Sigmoid colon (tissue), 7 donors: ENCODE data around the gene LINGO1. TPM values are rescaled to one million over a fixed set of nuclear protein-coding genes. Genes with fewer than 3 reads are reported as not detected.

ENCODE experiments used
- DNase-seq: peaks from one replicate; pipeline ENCODE4 v3.0.0-alpha.2; 2019
- H3K27ac ChIP-seq, 4 donors: fragments of 200-600 bp; sonication (generic); one replicate each; pipeline ENCODE4 v1.5.1; 2016 to 2019; ENCODE audit warnings: mild to moderate bottlenecking in 1 of 4
- H3K27me3 ChIP-seq, 3 donors: fragments of 200-600 bp; sonication (generic); one replicate each; pipeline ENCODE4 v1.5.1; 2019; ENCODE audit warnings: mild to moderate bottlenecking in 1 of 3
- H3K36me3 ChIP-seq, 4 donors: fragments of 200-600 bp; sonication (generic); one replicate each; pipeline ENCODE4 v1.5.1; 2016 to 2019
- H3K4me1 ChIP-seq, 4 donors: fragments of 200-600 bp; sonication (generic); one replicate each; pipeline ENCODE4 v1.5.1; 2017 to 2019
- H3K4me3 ChIP-seq, 4 donors: fragments of 200-600 bp; sonication (generic); one replicate each; pipeline ENCODE4 v1.5.1; 2017 to 2019; ENCODE audit warnings: mild to moderate bottlenecking in 2 of 4, moderate library complexity in 1 of 4
- H3K9me3 ChIP-seq, 4 donors: fragments of 200-600 bp in 3 of 4; sonication (generic) in 3 of 4; one replicate each; pipeline versions ENCODE4 v1.5.1 to v1.6.1; 2013 to 2019
- EP300 ChIP-seq, 4 donors: sonication (generic); formaldehyde crosslinking; IDR thresholded peaks; one replicate each; pipeline ENCODE4 v1.6.1; 2017; ENCODE audit warnings: antibody characterized with exemption in 4 of 4
- POLR2A ChIP-seq, 2 donors: fragments of 450-650 bp; IDR thresholded peaks; one replicate each; pipeline ENCODE4 v1.6.1; 2016; ENCODE audit warnings: antibody characterized with exemption in 2 of 2, mild to moderate bottlenecking in 2 of 2, moderate library complexity in 2 of 2
- POLR2AphosphoS5 ChIP-seq, 4 donors: sonication (generic); formaldehyde crosslinking; IDR thresholded peaks; one replicate each; pipeline ENCODE4 v1.6.1; 2017; ENCODE audit warnings: antibody characterized with exemption in 4 of 4
- WGBS, 2 donors: extraction: QIAGEN DNeasy Blood & Tissue Kit; methylation state at CpG; one replicate each; pipeline ENCODE4 v1.1.7; 2013; 5-methylcytosine and 5-hydroxymethylcytosine counted together
- intact Hi-C: fragments of 100-400 bp; cut with DNase I; formaldehyde crosslinking; loops from one replicate; pipeline ENCODE4 v1.15.1; 2023
- polyA plus RNA-seq, 3 donors: library from polyadenylated mRNA; stranded (reverse); fragments of 200-250 nt; gene quantifications; one replicate each; pipeline ENCODE4 v1.2.3, GENCODE V29; 2013
- total RNA-seq, 4 donors: library from RNA; depleted of rRNA; stranded (reverse); fragments of >200 nt; gene quantifications; one replicate each; pipeline ENCODE4 v1.1.0, GENCODE V29; 2016
- TF ChIP-seq, protein P1 (sequence below), 4 experiments: fragments of 450-650 bp in 3 of 4; fragments of 200-600 bp in 1 of 4; IDR thresholded peaks; one replicate each; pipeline ENCODE4 v1.5.1; 2016 to 2019; ENCODE audit warnings: antibody characterized with exemption in 4 of 4, mild to moderate bottlenecking in 3 of 4, moderate library complexity in 2 of 4
- donor health status: healthy with polysubstance abuse.
- donor health status: Bipolar disorder and iron deficiency.
- donor health status: healthy.

Gene LINGO1
- total and polyA plus RNA-seq, 7 donors = under 0.01 to 3.9 (median 0.68) TPM

DNA sequence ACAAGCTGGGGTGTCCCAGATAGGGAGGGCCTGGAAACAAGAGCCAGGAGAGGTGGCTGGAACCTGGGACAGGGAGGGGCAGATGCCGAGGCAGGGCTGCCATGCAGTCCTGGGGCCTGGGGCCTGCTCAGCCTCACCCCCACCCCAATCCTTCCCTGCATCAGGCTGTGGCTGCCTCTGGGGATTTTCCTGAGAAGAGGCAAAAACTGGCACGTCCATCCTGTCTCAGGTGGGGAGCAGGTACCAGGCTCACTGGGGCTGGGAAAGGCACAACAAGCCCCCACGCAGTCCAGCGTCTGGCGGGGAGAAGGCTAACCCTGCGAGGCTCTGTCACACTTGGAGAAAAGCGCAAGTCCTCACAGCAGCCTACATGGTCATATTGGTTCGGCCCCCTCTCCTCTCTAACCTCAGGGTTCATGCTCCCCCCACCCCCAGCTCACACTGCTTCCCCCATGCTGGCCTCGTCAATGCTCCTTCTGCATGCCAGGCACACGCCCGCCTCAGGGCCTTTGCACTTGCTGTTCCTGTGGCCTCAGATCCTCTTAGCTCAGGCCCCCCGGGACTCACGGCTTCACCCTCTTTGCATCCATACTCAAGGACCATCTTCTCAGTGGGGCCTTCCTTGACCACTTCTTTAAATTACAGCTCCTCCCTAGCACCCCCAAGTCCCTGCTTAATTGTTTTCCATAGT lies 53.1 kb downstream of the LINGO1 start:
- Histone ChIP-seq H3K27me3 (no peaks in the 10 kb centered on the region), H3K4me3 (no peak overlapping the region), H3K36me3 (no peaks in the 10 kb centered on the region), H3K4me1 (peaks cover 0 to 11% (median 6%) of the 10 kb centered on the region in 4 donors), H3K9me3 (no peaks in the 10 kb centered on the region), H3K27ac (no peak overlapping the region)
- intact Hi-C loops = no loop called here
- no peak for DNase-seq
- no peak for TF ChIP-seq EP300 (IDR thresholded peaks at IDR 0.05)
- TF ChIP-seq, protein P1, sequence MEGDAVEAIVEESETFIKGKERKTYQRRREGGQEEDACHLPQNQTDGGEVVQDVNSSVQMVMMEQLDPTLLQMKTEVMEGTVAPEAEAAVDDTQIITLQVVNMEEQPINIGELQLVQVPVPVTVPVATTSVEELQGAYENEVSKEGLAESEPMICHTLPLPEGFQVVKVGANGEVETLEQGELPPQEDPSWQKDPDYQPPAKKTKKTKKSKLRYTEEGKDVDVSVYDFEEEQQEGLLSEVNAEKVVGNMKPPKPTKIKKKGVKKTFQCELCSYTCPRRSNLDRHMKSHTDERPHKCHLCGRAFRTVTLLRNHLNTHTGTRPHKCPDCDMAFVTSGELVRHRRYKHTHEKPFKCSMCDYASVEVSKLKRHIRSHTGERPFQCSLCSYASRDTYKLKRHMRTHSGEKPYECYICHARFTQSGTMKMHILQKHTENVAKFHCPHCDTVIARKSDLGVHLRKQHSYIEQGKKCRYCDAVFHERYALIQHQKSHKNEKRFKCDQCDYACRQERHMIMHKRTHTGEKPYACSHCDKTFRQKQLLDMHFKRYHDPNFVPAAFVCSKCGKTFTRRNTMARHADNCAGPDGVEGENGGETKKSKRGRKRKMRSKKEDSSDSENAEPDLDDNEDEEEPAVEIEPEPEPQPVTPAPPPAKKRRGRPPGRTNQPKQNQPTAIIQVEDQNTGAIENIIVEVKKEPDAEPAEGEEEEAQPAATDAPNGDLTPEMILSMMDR (IDR thresholded peaks at IDR 0.05) = no peak
- TF ChIP-seq POLR2AphosphoS5 (IDR thresholded peaks at IDR 0.05) = no peak
- TF ChIP-seq POLR2A (IDR thresholded peaks at IDR 0.05) = no peak
- WGBS, 2 donors = 94% methylated on average over 13 of the region's 13 CpGs

DNA sequence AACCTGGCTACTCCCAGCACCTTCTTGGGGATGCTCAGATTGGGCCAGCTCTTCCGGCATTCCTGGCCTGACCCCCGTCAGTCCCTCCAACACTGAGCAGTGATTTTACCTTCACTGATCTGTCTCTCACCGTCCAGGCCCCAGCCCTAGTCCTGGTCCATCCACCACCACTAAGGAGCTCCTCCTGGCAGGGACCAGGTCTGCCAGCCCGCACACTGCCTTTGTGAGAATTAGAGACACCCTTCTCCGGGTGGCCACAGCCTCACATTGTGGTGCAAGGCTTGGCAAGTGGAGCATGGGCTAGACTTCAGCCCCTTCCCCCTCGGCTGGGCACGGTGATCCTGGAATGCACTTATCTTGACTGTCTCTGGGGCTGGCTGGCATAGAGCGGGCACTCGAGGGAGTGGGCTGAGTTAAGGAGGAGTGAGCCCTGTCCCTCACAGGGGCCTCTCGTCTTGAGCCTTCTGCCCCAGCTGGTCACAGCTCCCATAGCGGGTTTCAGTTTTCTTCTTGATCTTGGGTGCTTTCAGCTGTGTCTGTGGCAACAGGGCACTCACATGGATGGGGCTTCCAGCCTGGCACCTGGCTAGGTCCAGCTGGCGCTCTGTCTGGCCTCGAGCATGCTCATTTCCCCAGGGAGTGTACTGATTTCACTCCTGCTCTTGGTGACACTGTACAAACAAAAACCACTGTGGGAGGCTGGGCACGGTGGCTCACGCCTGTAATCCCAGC lies 53.9 kb downstream of the LINGO1 start:
- DNase-seq = no peak
- TF ChIP-seq POLR2AphosphoS5 (IDR thresholded peaks at IDR 0.05) (no peak), POLR2A (IDR thresholded peaks at IDR 0.05) (no peak), EP300 (IDR thresholded peaks at IDR 0.05) (no peak)
- TF ChIP-seq, protein P1 (IDR thresholded peaks at IDR 0.05) = no peak
- 83 to 85% methylated on average over 15 of the region's 15 CpGs for WGBS, 2 donors
- Histone ChIP-seq H3K27me3 (no peaks in the 10 kb centered on the region), H3K36me3 (no peaks in the 10 kb centered on the region), H3K9me3 (no peaks in the 10 kb centered on the region), H3K4me1 (peaks cover 0 to 11% (median 6%) of the 10 kb centered on the region in 4 donors), H3K4me3 (no peak overlapping the region), H3K27ac (no peak overlapping the region)
- intact Hi-C loops = no loop called here

DNA sequence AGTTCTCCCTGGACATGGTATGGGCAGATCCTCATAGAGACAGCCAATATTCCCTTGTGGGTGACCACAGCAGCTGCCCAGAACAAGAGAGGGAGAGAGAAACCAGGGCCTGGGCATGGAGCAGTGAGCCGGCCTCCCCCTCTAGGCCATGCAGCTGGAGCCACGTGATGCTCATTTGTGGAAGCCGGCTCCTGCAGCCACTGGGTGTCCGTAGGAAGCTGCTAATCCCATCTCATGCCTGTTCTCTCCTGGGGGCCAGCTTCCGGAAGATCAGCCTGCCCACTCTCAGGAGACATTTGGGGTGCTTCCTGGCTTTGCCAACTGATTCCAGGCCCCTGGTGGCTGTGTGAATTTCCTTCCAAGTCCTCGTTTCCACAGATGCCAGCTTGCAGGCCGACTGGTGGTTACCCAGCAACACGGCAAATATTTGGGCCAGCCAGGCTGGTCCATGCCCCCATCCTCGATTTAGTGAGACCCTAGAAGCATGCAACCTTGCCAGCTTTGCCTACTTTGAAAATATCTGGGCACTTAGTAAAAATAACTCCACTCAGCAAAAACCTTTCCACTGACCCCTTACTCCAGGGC lies 55.3 kb downstream of the LINGO1 start:
- intact Hi-C loops = no loop called here
- Histone ChIP-seq H3K9me3 (no peaks in the 10 kb centered on the region), H3K36me3 (no peaks in the 10 kb centered on the region), H3K27ac (no peak overlapping the region), H3K4me1 (peaks cover 0 to 11% (median 6%) of the 10 kb centered on the region in 4 donors), H3K27me3 (no peaks in the 10 kb centered on the region), H3K4me3 (no peak overlapping the region)
- no peak for DNase-seq
- WGBS, 2 donors = 73 to 77% methylated on average over 9 of the region's 9 CpGs
- TF ChIP-seq POLR2AphosphoS5 (IDR thresholded peaks at IDR 0.05) (no peak), EP300 (IDR thresholded peaks at IDR 0.05) (no peak), POLR2A (IDR thresholded peaks at IDR 0.05) (no peak)
- TF ChIP-seq, protein P1 (IDR thresholded peaks at IDR 0.05) = no peak

DNA sequence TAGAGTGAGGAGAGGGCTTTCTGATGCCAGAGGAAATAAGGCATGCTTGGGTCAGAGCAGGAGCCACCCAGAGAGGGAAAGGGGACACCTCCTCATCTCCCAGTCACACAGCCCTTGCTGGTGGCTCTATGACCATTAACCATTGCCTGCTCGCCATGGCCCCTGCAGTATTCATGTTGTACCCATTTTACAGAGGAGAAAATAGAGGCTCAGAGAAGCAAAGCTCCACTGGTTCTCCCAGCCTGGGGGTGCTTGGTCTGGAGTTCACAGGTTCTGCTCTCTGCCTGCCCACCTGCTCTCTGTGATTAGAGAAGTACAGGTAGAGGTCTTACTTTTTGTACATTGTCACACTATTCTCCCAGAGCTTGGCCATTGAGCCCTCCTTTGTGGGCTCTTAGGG lies 56.2 kb downstream of the LINGO1 start:
- WGBS, 2 donors = 92 to 93% methylated on average over 1 of the region's 1 CpG
- no peak for DNase-seq
- intact Hi-C loops = no loop called here
- Histone ChIP-seq H3K9me3 (no peaks in the 10 kb centered on the region), H3K27ac (no peak overlapping the region), H3K4me1 (peaks cover 0 to 11% (median 6%) of the 10 kb centered on the region in 4 donors), H3K36me3 (no peaks in the 10 kb centered on the region), H3K4me3 (no peak overlapping the region), H3K27me3 (no peaks in the 10 kb centered on the region)
- TF ChIP-seq, protein P1 (IDR thresholded peaks at IDR 0.05) = no peak
- TF ChIP-seq POLR2AphosphoS5 (IDR thresholded peaks at IDR 0.05) = no peak
- TF ChIP-seq POLR2A (IDR thresholded peaks at IDR 0.05) = no peak
- TF ChIP-seq EP300 (IDR thresholded peaks at IDR 0.05) = no peak
